ENCODE measurements around the gene LAMP2.
"Not testable (repeated sequence)": the region's sequence is repeated elsewhere in the genome, so short reads cannot be mapped to it uniquely, and the experiment has no call there.

- TF ChIP-seq CTCF (conservative IDR thresholded peaks at IDR 0.05); EZH2 (IDR thresholded peaks at IDR 0.05; ENCODE audit: low read depth): not testable (repeated sequence)
Measured at GRCh38 chrX:120469657-120470056, 561 bp upstream of the LAMP2 start.

Data from PC-9 (cell line).